ENCODE results near the gene SELENOM. TPM values are rescaled to one million over a fixed set of nuclear protein-coding genes. Genes with fewer than 3 reads are reported as not detected.

Gene SELENOM
- total and polyA plus RNA-seq, 2 donors (not counting 1 experiment from before 2014, with no cell fraction given): 23.6 to 43.3 TPM

DNA sequence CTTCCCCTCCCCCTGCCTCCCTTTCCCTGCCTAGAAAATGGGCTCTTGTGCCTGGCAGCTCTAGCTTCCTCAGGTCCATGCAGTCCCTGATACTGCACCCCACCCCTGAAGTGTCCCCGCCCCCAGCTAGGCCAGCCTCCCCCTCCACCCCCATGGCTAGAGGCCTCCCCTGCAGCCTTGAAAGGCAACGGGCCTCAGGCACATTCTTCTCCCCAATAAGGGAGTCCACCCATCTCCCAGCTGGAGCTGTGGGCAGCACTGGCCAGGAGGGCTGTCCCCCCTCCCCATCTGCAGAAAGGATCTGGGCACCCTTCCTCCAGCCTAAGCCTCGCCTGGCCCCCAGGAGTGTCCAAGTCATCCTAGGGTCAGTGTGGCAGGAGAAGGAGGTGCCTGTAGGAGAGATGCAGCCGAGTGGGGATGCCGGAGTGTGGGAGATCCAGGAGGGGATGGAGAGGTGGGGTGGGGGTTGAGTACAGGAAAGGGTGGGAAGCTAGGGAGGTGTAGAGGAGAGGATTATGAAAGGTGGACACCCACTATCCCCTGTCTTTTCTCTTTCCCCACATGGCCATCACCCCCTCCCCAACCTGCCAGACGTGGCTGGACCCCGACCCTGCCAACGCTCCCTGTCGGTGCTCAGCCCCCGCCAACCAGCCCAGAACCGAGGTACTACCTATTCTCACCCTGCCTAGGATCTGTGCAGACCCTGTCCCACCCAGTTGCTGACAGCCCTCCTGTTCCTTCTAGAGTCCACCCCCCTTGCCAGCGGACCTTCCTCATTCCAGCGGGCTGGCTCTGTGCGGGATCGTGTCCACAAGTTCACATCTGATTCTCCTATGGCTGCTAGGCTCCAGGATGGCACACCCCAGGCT lies 16.9 kb downstream of the SELENOM start:
- Mint-ChIP-seq H3K27ac (peak overlapping the region; percentile 53), H3K27me3 (no peaks in the 10 kb centered on the region), H3K4me1 (peaks cover 14% of the 10 kb centered on the region), H3K4me3 (no peak overlapping the region), H3K9me3 (ENCODE audit: insufficient read depth) (no peaks in the 10 kb centered on the region)
- intact Hi-C loops (cut with micrococcal nuclease): no loop called here
- H3K79me2 ChIP-seq (ENCODE audit: control insufficient read depth, insufficient read depth, low read length): no peaks in the 10 kb centered on the region
- DNase-seq (no peak), ATAC-seq (ENCODE audit: low read depth) (no peak)
- no peak overlapping the region for H2AFZ ChIP-seq (ENCODE audit: insufficient read depth, low read depth, low read length, poor library complexity, severe bottlenecking)
- H3K4me3 ChIP-seq (ENCODE audit: control extremely low read depth in 1 of 5, extremely low read depth in 1 of 5, insufficient read depth in 1 of 5, low read depth in 2 of 5, low read length in 4 of 5): no peak overlapping the region
- peaks cover 12 to 32% of the 10 kb centered on the region in 2 donors for H3K4me1 ChIP-seq (ENCODE audit: control insufficient read depth in 2 of 2, insufficient read depth in 2 of 2, low read length in 2 of 2)
- no peaks in the 10 kb centered on the region for H3K36me3 ChIP-seq (replicated peaks in 1 of 2; ENCODE audit: control extremely low read depth in 1 of 2, control insufficient read depth in 1 of 2, extremely low read depth in 1 of 2, insufficient read depth in 2 of 2, low read length in 1 of 2)
- H3K9ac ChIP-seq (ENCODE audit: low read length): no peak overlapping the region
- peak overlapping the region in 1 of 2 donors; percentile 18 for H3K27ac ChIP-seq (ENCODE audit: low read length in 2 of 2)
- peak overlapping the region; percentile 51 for H3K4me2 ChIP-seq (replicated peaks; ENCODE audit: low read depth, low read length, poor library complexity, severe bottlenecking)
- H3K27me3 ChIP-seq (replicated peaks in 1 of 4; ENCODE audit: control extremely low read depth in 1 of 4, control insufficient read depth in 3 of 4, insufficient read depth in 4 of 4, low read length in 3 of 4): no peaks in the 10 kb centered on the region
- CTCF ChIA-PET: interaction anchor here (1.0 to 2.3 kb wide), 6 partner anchors 17 to 223 kb away, joined by 3 to 9 read pairs (median 4); partner anchors contain the start of gene SELENOM
- no peak for TF ChIP-seq EZH2 (IDR thresholded peaks at IDR 0.05; ENCODE audit: borderline replicate concordance, insufficient read depth, low read depth, low read length, poor library complexity, severe bottlenecking)
- TF ChIP-seq, protein P1, sequence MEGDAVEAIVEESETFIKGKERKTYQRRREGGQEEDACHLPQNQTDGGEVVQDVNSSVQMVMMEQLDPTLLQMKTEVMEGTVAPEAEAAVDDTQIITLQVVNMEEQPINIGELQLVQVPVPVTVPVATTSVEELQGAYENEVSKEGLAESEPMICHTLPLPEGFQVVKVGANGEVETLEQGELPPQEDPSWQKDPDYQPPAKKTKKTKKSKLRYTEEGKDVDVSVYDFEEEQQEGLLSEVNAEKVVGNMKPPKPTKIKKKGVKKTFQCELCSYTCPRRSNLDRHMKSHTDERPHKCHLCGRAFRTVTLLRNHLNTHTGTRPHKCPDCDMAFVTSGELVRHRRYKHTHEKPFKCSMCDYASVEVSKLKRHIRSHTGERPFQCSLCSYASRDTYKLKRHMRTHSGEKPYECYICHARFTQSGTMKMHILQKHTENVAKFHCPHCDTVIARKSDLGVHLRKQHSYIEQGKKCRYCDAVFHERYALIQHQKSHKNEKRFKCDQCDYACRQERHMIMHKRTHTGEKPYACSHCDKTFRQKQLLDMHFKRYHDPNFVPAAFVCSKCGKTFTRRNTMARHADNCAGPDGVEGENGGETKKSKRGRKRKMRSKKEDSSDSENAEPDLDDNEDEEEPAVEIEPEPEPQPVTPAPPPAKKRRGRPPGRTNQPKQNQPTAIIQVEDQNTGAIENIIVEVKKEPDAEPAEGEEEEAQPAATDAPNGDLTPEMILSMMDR (IDR thresholded peaks at IDR 0.05): no peak
- POLR2A ChIA-PET: no interaction called here
- WGBS (ENCODE audit: insufficient coverage): 95% methylated on average over 11 of the region's 15 CpGs
- H4K20me1 ChIP-seq (ENCODE audit: control insufficient read depth, insufficient read depth, low read length, poor library complexity, severe bottlenecking): no peaks in the 10 kb centered on the region
- H3K9me3 ChIP-seq (ENCODE audit: control extremely low read depth in 1 of 3, control insufficient read depth in 2 of 3, insufficient read depth in 1 of 3, low read length in 2 of 3): no peaks in the 10 kb centered on the region
